MM.1S (cell line): ENCODE results near the gene FAM120B.

Experiments used
- DNase-seq: peaks from one replicate; pipeline ENCODE4 v3.0.0-alpha.2; 2015
- H2AFZ ChIP-seq: fragments of 300-600 bp; sonication (generic); 2 replicates; pipeline ENCODE4 v1.6.0; 2016; ENCODE audit warnings: antibody characterized with exemption, low read length
- H3F3A ChIP-seq: fragments of 300-600 bp; sonication (generic); 2 replicates; pipeline ENCODE4 v1.6.1; 2016; ENCODE audit warnings: mild to moderate bottlenecking, antibody characterized with exemption, low read length, moderate library complexity, mixed read lengths; ENCODE audit not compliant: insufficient read depth
- H3K27ac ChIP-seq: fragments of 300-600 bp; sonication (generic); 2 replicates; pipeline ENCODE4 v1.5.1; 2016; ENCODE audit warnings: mild to moderate bottlenecking, low read length
- H3K27me3 ChIP-seq: fragments of 300-600 bp; sonication (generic); replicated peaks from 2 replicates; pipeline ENCODE4 v1.6.0; 2016; ENCODE audit warnings: low read length; ENCODE audit not compliant: insufficient read depth
- H3K36me3 ChIP-seq: fragments of 300-600 bp; sonication (generic); replicated peaks from 2 replicates; pipeline ENCODE4 v1.6.1; 2016; ENCODE audit warnings: mild to moderate bottlenecking, low read length, mixed read lengths; ENCODE audit not compliant: insufficient read depth
- H3K4me1 ChIP-seq: fragments of 300-600 bp; sonication (generic); 2 replicates; pipeline ENCODE4 v1.6.1; 2016; ENCODE audit warnings: low read length, mixed read lengths
- H3K4me2 ChIP-seq: fragments of 300-600 bp; sonication (generic); 2 replicates; pipeline ENCODE4 v1.6.0; 2016; ENCODE audit warnings: low read depth, low read length
- H3K4me3 ChIP-seq: fragments of 300-600 bp; sonication (generic); 2 replicates; pipeline ENCODE4 v1.5.1; 2016; ENCODE audit warnings: low read length, mixed read lengths
- H3K79me2 ChIP-seq: fragments of 300-600 bp; sonication (generic); 2 replicates; pipeline ENCODE4 v1.6.1; 2016; ENCODE audit warnings: mixed run types, low read length, mixed read lengths
- H3K9ac ChIP-seq: fragments of 300-600 bp; sonication (generic); 2 replicates; pipeline ENCODE4 v1.6.1; 2016; ENCODE audit warnings: low read length, mixed read lengths
- H3K9me2 ChIP-seq: fragments of 300-600 bp; sonication (generic); replicated peaks from 2 replicates; pipeline ENCODE4 v1.6.1; 2016; ENCODE audit warnings: mild to moderate bottlenecking, low read length, mixed read lengths; ENCODE audit not compliant: insufficient read depth
- H3K9me3 ChIP-seq: fragments of 300-600 bp; sonication (generic); replicated peaks from 2 replicates; pipeline ENCODE4 v1.6.1; 2016; ENCODE audit warnings: mild to moderate bottlenecking, low read length, mixed read lengths; ENCODE audit not compliant: insufficient read depth
- H4K20me1 ChIP-seq: fragments of 300-600 bp; sonication (generic); 2 replicates; pipeline ENCODE4 v1.6.1; 2016; ENCODE audit warnings: mild to moderate bottlenecking, low read length, moderate library complexity, mixed read lengths; ENCODE audit not compliant: insufficient read depth
- CTCF ChIP-seq: fragments of 300-600 bp; sonication (generic); IDR thresholded peaks from 2 replicates; pipeline ENCODE4 v1.5.1; 2016; ENCODE audit warnings: antibody characterized with exemption, low read length, mixed read lengths
- EZH2 ChIP-seq: fragments of 300-600 bp; sonication (generic); optimal IDR thresholded peaks from 2 replicates; pipeline ENCODE3; 2017; ENCODE audit warnings: low read depth, mild to moderate bottlenecking, antibody characterized with exemption, low read length, mixed read lengths
- EZH2phosphoT487 ChIP-seq: fragments of 300-600 bp; sonication (generic); IDR thresholded peaks from 2 replicates; pipeline ENCODE4 v1.6.1; 2018; ENCODE audit warnings: antibody characterized with exemption, low read length

FAM120B gene

GRCh38 chr6:170404697-170405096 is 98.1 kb downstream of the FAM120B start:
- TF ChIP-seq CTCF (no peak), EZH2 (no peak)
- no peak for DNase-seq
- no peaks in the 10 kb centered on the region for H3F3A ChIP-seq
- no peaks in the 10 kb centered on the region for H4K20me1 ChIP-seq
- no peak overlapping the region for H3K9ac ChIP-seq
- no peaks in the 10 kb centered on the region for H3K79me2 ChIP-seq
- no peak overlapping the region for H3K4me3 ChIP-seq
- no peaks in the 10 kb centered on the region for H3K27me3 ChIP-seq
- H3K4me2 ChIP-seq, result no peak overlapping the region
- H3K27ac ChIP-seq, result no peak overlapping the region
- no peaks in the 10 kb centered on the region for H3K4me1 ChIP-seq
- no peaks in the 10 kb centered on the region for H3K36me3 ChIP-seq
- H3K9me2 ChIP-seq, result no peaks in the 10 kb centered on the region
- no peaks in the 10 kb centered on the region for H3K9me3 ChIP-seq
- H2AFZ ChIP-seq, result no peak overlapping the region

- Histone ChIP-seq H3K4me1 (no peaks in the 10 kb centered on the region), H3K4me2 (no peak overlapping the region), H3K36me3 (no peaks in the 10 kb centered on the region), H3F3A (no peaks in the 10 kb centered on the region), H3K9ac (no peak overlapping the region), H3K79me2 (no peaks in the 10 kb centered on the region), H3K9me3 (no peaks in the 10 kb centered on the region), H3K9me2 (no peaks in the 10 kb centered on the region), H3K27ac (no peak overlapping the region), H2AFZ (no peak overlapping the region), H3K27me3 (no peaks in the 10 kb centered on the region), H3K4me3 (no peak overlapping the region), H4K20me1 (no peaks in the 10 kb centered on the region)
- TF ChIP-seq CTCF, result no peak
- TF ChIP-seq EZH2, result no peak
- TF ChIP-seq EZH2phosphoT487, result no peak
- no peak for DNase-seq
Observed at GRCh38 chr6:170405311-170405975, 98.9 kb downstream of the FAM120B start.

DNA sequence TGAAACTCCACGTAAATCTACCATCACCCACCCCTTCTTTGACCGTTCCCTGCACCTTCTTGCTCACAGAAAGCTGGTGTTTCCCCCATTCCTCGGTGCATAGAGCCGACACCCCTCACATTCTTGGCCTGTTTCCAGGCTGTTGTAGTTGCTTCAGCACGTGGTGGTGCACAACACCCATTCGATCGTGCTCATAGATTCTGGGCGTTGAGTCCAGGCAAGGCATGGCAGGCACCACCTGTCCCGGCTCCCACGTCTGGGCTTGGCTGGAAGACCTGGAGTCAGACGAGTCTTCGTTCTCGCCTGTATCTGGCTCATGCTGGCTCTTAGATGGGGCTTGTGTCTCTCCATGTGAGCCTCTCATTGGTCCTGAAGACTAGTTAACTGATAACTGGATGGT is 100.6 kb downstream of the FAM120B start:
- Histone ChIP-seq H3K79me2 (no peaks in the 10 kb centered on the region), H3F3A (no peaks in the 10 kb centered on the region), H3K4me3 (no peak overlapping the region), H3K4me1 (no peaks in the 10 kb centered on the region), H3K27ac (no peak overlapping the region), H4K20me1 (no peaks in the 10 kb centered on the region), H3K9me2 (no peaks in the 10 kb centered on the region), H3K4me2 (no peak overlapping the region), H3K9me3 (no peaks in the 10 kb centered on the region), H3K36me3 (no peaks in the 10 kb centered on the region), H3K9ac (no peak overlapping the region), H3K27me3 (no peaks in the 10 kb centered on the region), H2AFZ (no peak overlapping the region)
- no peak for DNase-seq
- TF ChIP-seq EZH2 (no peak), CTCF (no peak), EZH2phosphoT487 (no peak)
